GM23338 (cell line): ENCODE results near the gene SLC2A6. TPM values are rescaled to one million over a fixed set of nuclear protein-coding genes. Genes with fewer than 3 reads are reported as not detected.

Experiments
- ATAC-seq: fragments of 200-7000 bp; cut with Tn5 transposase; 3 replicates; pipeline ENCODE4 v1.9.1; 2020
- DNase-seq: peaks from one replicate; pipeline ENCODE4 v3.0.0-alpha.2; 2015; ENCODE audit warnings: low spot score
- H2AFZ ChIP-seq: fragments of 200-600 bp; sonication (generic); 2 replicates; pipeline ENCODE4 v1.8.0; 2016; ENCODE audit warnings: antibody characterized with exemption, mild to moderate bottlenecking, moderate library complexity
- H3F3A ChIP-seq: fragments of 200-600 bp; sonication (generic); replicated peaks from 2 replicates; pipeline ENCODE4 v1.8.0; 2017; ENCODE audit warnings: antibody characterized with exemption, mixed run types, low read depth
- H3K27ac ChIP-seq: fragments of 200-600 bp; sonication (generic); 2 replicates; pipeline ENCODE4 v1.6.1; 2016; ENCODE audit warnings: low read depth
- H3K27me3 ChIP-seq: fragments of 200-600 bp; sonication (generic); 2 replicates; pipeline ENCODE4 v1.8.0; 2016; ENCODE audit warnings: mild to moderate bottlenecking, mixed run types, moderate library complexity; ENCODE audit not compliant: insufficient read depth
- H3K36me3 ChIP-seq: fragments of 200-600 bp; sonication (generic); 2 replicates; pipeline ENCODE4 v1.8.0; 2016; ENCODE audit warnings: mild to moderate bottlenecking; ENCODE audit not compliant: insufficient read depth
- H3K4me1 ChIP-seq: fragments of 200-600 bp; sonication (generic); 2 replicates; pipeline ENCODE4 v1.8.0; 2016; ENCODE audit warnings: mild to moderate bottlenecking, moderate library complexity; ENCODE audit not compliant: insufficient read depth
- H3K4me2 ChIP-seq: fragments of 200-600 bp; sonication (generic); 2 replicates; pipeline ENCODE4 v1.7.1; 2017; ENCODE audit warnings: mixed run types
- H3K4me3 ChIP-seq: fragments of 200-600 bp; sonication (generic); 2 replicates; pipeline ENCODE4 v1.6.1; 2016; ENCODE audit warnings: mixed run types
- H3K79me2 ChIP-seq: fragments of 200-600 bp; sonication (generic); replicated peaks from 2 replicates; pipeline ENCODE4 v1.8.0; 2017; ENCODE audit warnings: mild to moderate bottlenecking; ENCODE audit not compliant: insufficient read depth
- H3K9me2 ChIP-seq: fragments of 200-600 bp; sonication (generic); 2 replicates; pipeline ENCODE4 v1.8.0; 2017; ENCODE audit not compliant: insufficient read depth
- H4K20me1 ChIP-seq: fragments of 200-600 bp; sonication (generic); replicated peaks from 2 replicates; pipeline ENCODE4 v1.8.0; 2017; ENCODE audit warnings: mild to moderate bottlenecking; ENCODE audit not compliant: insufficient read depth
- H3K27ac Mint-ChIP-seq: 2 replicates; pipeline ENCODE4 v1.8.0; 2020; ENCODE audit warnings: inconsistent platforms, mild to moderate bottlenecking, moderate library complexity, mixed read lengths
- H3K27me3 Mint-ChIP-seq: 3 replicates; pipeline ENCODE4 v1.8.0; 2022; ENCODE audit warnings: low read depth, mild to moderate bottlenecking, moderate library complexity, mixed read lengths, inconsistent platforms; ENCODE audit not compliant: insufficient read depth, poor library complexity
- H3K36me3 Mint-ChIP-seq: 3 replicates; pipeline ENCODE4 v1.8.0; 2021; ENCODE audit warnings: low read depth, mild to moderate bottlenecking, inconsistent platforms, moderate library complexity, mixed read lengths
- H3K4me1 Mint-ChIP-seq: 3 replicates; pipeline ENCODE4 v1.8.0; 2020; ENCODE audit warnings: mild to moderate bottlenecking, inconsistent platforms, mixed read lengths
- H3K4me3 Mint-ChIP-seq: 3 replicates; pipeline ENCODE4 v1.8.0; 2021; ENCODE audit warnings: moderate library complexity, mild to moderate bottlenecking, inconsistent platforms, mixed read lengths
- H3K9me3 Mint-ChIP-seq: 3 replicates; pipeline ENCODE4 v1.8.0; 2020; ENCODE audit warnings: moderate library complexity, mild to moderate bottlenecking, inconsistent platforms, mixed read lengths
- CTCF ChIP-seq, 2 experiments: fragments of 200-600 bp in 1 of 2; sonication (generic) in 1 of 2; conservative IDR thresholded peaks; 2 replicates each; pipeline versions ENCODE4 v1.5.1 to v1.6.1; 2016 to 2017; ENCODE audit warnings: antibody characterized with exemption in 2 of 2, low read depth in 2 of 2, mild to moderate bottlenecking in 2 of 2, moderate library complexity in 1 of 2
- EZH2 ChIP-seq: fragments of 200-600 bp; sonication (generic); IDR thresholded peaks from one replicate; pipeline ENCODE4 v1.8.0; 2017; ENCODE audit warnings: antibody characterized with exemption, mild to moderate bottlenecking, low read depth; ENCODE audit not compliant: unreplicated experiment
- EZH2phosphoT487 ChIP-seq: fragments of 200-600 bp; sonication (generic); IDR thresholded peaks from one replicate; pipeline ENCODE4 v1.8.1; 2018; ENCODE audit warnings: antibody characterized with exemption; ENCODE audit not compliant: unreplicated experiment
- JUNB ChIP-seq: IDR thresholded peaks from one replicate; pipeline ENCODE4 v1.6.1; 2016; ENCODE audit warnings: antibody characterized with exemption; ENCODE audit not compliant: unreplicated experiment
- REST ChIP-seq: IDR thresholded peaks from one replicate; pipeline ENCODE4 v1.6.1; 2018; ENCODE audit warnings: antibody characterized with exemption; ENCODE audit not compliant: unreplicated experiment
- ZNF114 ChIP-seq: fragments of 250-450 bp; sonication (Bioruptor Pico); IDR thresholded peaks from 2 replicates; pipeline ENCODE4 v1.5.0; 2020; ENCODE audit warnings: mild to moderate bottlenecking, moderate library complexity
- ZNF331 ChIP-seq: fragments of 250-450 bp; sonication (Bioruptor Pico); IDR thresholded peaks from 2 replicates; pipeline ENCODE4 v1.5.0; 2020; ENCODE audit warnings: low read depth, mild to moderate bottlenecking, moderate library complexity
- ZNF462 ChIP-seq: fragments of 250-450 bp; sonication (Bioruptor Pico); IDR thresholded peaks from 2 replicates; pipeline ENCODE4 v1.5.0; 2020; ENCODE audit warnings: mild to moderate bottlenecking, moderate library complexity
- polyA plus RNA-seq: library from polyadenylated mRNA; unstranded; fragments of >200 nt; fragmentation: Nextera tagmentation; extraction: Ambion mirVana; gene quantifications from 2 replicates; pipeline ENCODE4 v1.2.1, GENCODE V29; 2016
- total RNA-seq: library from RNA; depleted of rRNA; stranded (reverse); fragments of >200 nt; shearing (Covaris generic); gene quantifications from 2 replicates; pipeline ENCODE4 v1.2.3, GENCODE V29; 2014

Gene SLC2A6
- total and polyA plus RNA-seq, 2 experiments from 2014 or later: 17.5 to 39.3 TPM

DNA sequence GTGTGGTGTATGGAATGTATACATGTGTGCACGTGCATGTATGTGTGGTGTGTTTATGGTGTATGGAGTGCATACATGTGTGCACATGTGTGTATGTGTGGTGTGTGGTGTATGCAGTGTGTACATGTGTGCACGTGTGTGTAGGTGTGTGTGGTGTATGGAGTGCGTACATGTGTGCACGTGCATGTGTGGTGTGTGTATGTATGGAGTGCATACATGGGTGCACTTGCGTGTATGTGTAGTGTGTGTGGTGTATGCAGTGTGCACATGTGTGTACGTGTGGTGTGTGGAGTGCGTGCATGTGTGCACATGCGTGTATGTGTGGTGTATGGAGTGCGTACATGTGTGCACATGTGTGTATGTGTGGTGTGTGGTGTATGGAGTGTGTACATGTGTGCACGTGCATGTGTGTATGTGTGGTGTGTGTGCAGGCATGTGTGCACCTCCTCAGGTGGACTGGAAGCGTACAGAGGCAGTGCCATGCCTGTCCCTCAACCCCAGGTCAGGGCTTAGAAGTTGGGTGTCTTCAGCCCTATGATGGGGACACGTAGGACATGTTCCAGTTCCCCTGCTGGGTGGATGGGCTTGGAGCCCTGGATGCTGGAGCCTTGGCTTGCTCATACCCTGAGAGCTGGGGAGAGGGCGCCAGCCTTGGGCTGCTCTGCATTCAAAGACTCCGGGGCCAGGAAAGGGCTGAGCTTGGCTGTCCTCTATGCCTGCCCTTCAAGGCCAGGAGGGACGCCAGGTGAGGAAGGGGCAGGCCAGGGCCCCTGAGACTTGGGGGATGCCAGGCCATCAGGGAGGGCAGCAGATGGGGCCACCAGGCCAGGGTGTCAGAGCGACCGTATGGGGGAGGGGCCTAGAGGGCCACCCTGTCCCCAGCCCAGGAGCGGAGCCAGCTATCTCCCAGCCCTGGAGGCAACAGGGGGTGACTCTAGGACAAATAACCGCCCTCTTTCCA, 33.6 kb upstream of the SLC2A6 start:
- no peaks in the 10 kb centered on the region for H3K36me3 Mint-ChIP-seq
- TF ChIP-seq CTCF (conservative IDR thresholded peaks at IDR 0.05; ENCODE audit: low read depth in 2 of 2): 0 out of 4 replicates have a peak, but pooled peaks of 1 of the 2 experiments have one; percentile 6
- TF ChIP-seq ZNF114 (CRISPR knock-in tag): no peak
- no peak for TF ChIP-seq REST
- no peak for TF ChIP-seq ZNF331 (CRISPR knock-in tag)
- no peaks in the 10 kb centered on the region for H3K79me2 ChIP-seq
- H3K4me3 ChIP-seq: no peak overlapping the region
- no peaks in the 10 kb centered on the region for H3K27me3 ChIP-seq
- no peaks in the 10 kb centered on the region for H3K9me2 ChIP-seq
- H3F3A ChIP-seq: peaks cover 5% of the 10 kb centered on the region; the same call in 1 of the 2 replicates
- no peak overlapping the region for H3K27ac Mint-ChIP-seq
- H3K4me1 ChIP-seq: peaks cover 15% of the 10 kb centered on the region
- peaks cover 11% of the 10 kb centered on the region for H3K27me3 Mint-ChIP-seq
- H3K9me3 Mint-ChIP-seq: no peaks in the 10 kb centered on the region
- DNase-seq (no peak), ATAC-seq (no peak)
- no peak overlapping the region for H3K27ac ChIP-seq
- peaks cover 21% of the 10 kb centered on the region for H3K4me1 Mint-ChIP-seq
- no peaks in the 10 kb centered on the region for H3K36me3 ChIP-seq
- no peak overlapping the region for H3K4me3 Mint-ChIP-seq
- H2AFZ ChIP-seq: 0 out of 2 replicates have a peak overlapping the region, but pooled peaks have one; percentile 28
- H3K4me2 ChIP-seq: no peak overlapping the region
- H4K20me1 ChIP-seq: no peaks in the 10 kb centered on the region

GRCh38 chr9:133511607-133512006, 32.7 kb upstream of the SLC2A6 start:
- Histone ChIP-seq H3K79me2 (no peaks in the 10 kb centered on the region), H3K27me3 (no peaks in the 10 kb centered on the region), H3F3A (peaks cover 5% of the 10 kb centered on the region; the same call in 1 of the 2 replicates), H4K20me1 (no peaks in the 10 kb centered on the region), H3K4me2 (no peak overlapping the region), H3K9me2 (no peaks in the 10 kb centered on the region), H3K36me3 (no peaks in the 10 kb centered on the region), H3K4me1 (peaks cover 15% of the 10 kb centered on the region), H3K4me3 (no peak overlapping the region), H3K27ac (no peak overlapping the region), H2AFZ (no peak overlapping the region)
- Mint-ChIP-seq H3K36me3 (no peaks in the 10 kb centered on the region), H3K9me3 (no peaks in the 10 kb centered on the region), H3K27ac (no peak overlapping the region), H3K4me3 (no peak overlapping the region), H3K27me3 (peaks cover 11% of the 10 kb centered on the region), H3K4me1 (peaks cover 21% of the 10 kb centered on the region)
- DNase-seq: no peak
- no peak for ATAC-seq
- TF ChIP-seq EZH2phosphoT487 (no peak), EZH2 (no peak), JUNB (no peak), ZNF462 (CRISPR knock-in tag) (no peak)
